GM18526 (cell line): ENCODE data around the gene LCN1.

Experiments used
- POLR2A ChIP-seq: IDR thresholded peaks from 3 replicates; pipeline ENCODE4 v1.6.1; 2011; ENCODE audit not compliant: insufficient read length; ENCODE audit errors: extremely low read depth

Gene LCN1

DNA sequence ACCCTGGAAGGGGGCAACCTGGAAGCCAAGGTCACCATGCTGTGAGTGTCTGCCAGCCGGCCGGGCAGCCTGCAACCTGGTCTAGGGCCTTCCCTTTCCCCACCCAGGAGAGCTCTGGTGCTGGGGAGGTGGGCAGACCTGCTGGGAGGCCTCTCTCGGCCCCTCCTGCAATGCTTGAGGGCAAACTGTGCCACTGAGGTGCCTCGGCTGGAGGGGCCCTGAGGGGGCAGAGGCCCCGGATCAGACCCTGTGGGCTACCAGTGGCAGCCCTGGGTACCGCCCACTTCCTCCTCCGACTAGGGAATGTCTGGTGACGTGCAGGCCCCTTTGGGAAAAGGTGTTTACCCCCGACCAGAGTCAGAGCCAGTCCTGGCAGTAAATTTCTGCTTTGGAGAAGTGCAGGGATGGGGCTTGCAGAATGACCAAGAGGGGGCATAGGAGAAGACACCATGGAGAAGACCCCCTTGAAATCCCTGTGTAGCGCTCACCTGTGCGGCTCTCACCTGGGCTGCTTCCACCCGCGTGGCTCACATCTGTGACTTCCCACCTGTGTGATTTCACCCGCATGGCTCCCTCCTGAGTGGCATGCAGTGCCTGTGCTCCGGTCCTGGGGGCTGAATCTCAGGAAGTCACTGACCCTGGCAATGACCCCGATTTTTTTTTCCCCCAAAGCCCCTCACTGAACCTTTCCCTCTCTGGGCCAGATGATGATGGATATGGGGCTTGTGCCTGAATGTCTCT is 1.1 kb downstream of the LCN1 start:
- no peak for TF ChIP-seq POLR2A

- TF ChIP-seq POLR2A: no peak
Measured at GRCh38 chr9:135522931-135523330, 1.7 kb downstream of the LCN1 start.

DNA sequence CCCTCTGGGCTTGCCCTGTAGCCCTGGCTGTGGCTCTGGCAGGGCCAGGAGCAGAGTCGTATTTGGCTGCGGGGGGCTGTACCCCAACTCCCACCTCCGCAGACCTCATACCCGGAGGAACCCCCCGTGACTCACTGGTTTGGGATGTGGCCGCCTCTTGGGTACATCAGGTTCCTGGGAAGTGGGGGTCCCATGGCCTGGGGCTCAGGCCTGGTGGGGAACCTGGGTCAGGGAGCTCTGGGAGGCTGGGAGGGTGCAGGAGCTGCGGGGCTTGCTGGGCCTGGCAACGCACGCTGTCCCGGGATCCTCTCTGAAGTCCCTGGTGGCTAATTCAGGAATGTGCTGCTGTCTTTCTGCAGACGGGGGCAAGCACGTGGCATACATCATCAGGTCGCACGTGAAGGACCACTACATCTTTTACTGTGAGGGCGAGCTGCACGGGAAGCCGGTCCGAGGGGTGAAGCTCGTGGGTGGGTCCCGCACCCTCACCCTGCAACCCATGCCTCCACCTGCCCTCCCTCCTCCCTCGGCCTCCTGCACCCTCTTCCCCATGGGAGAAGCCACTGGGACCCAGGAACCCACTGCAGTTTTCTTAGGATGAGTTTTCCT is 2.4 kb downstream of the LCN1 start:
- TF ChIP-seq POLR2A: no peak

DNA sequence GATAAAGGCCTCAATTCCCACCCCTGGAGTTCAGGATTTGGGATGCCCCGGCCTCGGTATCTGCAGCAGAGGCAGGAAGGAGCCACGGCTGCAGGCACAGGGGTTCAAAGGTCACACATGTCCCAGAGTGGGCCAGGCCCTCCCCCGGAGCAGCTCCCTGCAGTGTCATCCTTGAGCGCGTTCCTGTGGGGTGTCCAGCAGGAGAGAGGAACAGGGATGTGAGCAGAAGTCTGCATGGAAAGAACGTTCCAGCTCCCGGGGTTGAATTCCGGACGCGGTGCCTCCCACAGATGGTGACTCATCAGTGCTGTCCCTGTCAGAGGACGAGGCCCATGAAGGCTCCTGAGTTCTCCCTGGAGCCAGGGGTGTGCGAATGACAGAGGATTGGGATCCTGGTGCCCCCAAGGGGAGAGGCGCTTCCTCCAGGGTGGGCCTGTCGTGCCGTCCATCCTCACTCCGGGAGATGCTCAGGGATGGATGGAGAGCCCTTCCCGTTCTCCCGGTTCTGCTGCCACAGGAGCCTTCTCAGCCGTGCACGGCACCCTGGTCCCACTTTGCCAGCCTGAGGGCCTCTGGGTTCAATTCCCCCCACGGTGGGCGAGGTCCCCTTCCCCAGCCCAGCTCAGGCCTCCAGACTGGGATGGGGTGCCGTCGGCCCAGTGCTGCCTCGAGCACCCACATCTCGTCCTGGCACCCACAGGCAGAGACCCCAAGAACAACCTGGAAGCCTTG is 3.1 kb downstream of the LCN1 start:
- TF ChIP-seq POLR2A: no peak

DNA sequence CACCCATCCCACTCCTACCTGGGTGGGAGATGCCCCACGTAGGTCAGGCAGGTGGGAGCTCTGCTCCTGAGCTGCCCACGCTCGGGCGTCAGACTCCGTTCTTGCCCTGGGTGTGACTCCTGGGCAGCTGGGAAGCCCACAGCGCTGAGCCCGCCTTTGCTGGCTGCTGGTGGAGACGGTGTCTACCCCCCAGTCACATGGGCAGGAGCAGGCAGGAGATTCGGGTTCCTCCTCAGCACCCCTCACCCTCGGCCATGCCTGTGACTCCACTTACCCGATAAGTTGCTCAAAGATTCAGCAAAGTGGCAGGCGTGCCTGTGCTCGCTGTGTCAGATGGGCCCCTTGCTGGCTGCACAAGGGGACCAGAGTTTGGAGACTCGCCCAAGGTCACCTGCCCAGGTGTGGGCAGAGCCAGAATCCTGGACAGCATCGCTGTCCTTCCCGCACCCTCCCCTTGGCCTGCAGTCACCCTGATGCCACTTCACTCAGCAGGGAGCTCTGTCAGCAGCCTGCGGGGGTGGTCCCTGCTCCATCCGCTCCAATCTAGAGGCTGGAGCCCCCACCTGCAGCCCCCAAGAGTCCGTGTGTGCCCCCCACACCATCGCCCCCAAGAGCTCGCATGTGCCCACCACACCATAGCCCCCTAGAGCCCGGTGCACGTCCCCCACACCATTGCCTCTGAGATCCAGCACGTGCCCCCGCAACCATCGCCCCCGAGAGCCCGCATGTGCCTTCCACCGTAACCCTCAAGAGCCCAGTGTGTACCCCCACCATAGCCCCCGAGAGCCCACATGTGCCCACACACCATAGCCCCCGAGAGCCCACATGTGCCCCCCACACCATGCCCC is 4.2 kb downstream of the LCN1 start:
- TF ChIP-seq POLR2A: no peak

DNA sequence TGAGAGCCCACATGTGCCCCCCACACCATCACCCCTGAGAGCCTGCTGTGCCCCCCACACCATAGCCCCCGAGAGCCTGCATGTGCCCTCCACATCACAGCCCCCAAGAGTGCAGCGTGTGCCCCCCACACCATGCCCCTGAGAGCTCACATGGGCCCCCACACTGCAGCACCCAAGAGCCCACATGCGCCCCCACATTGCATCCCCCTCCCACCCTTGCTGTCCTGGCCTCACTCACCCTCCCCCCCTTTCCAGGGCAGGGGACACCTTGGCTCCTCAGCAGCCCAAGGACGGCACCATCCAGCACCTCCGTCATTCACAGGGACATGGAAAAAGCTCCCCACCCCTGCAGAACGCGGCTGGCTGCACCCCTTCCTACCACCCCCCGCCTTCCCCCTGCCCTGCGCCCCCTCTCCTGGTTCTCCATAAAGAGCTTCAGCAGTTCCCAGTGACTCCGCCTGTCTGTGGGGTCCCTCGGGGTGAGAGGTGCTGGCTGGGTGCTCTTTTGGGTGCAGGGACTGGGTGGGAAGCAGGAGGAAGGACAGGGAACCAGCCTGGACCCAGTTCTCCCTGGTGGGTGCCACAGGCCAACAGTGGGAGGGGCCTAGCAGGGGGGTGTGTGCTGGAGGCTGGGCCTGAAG is 5.0 kb downstream of the LCN1 start:
- no peak for TF ChIP-seq POLR2A

GRCh38 chr9:135526730-135527571 is 5.7 kb downstream of the LCN1 start:
- TF ChIP-seq POLR2A: no peak

- no peak for TF ChIP-seq POLR2A
Measured at GRCh38 chr9:135530146-135530545, 8.9 kb downstream of the LCN1 start.

- no peak for TF ChIP-seq POLR2A
Measured at GRCh38 chr9:135531096-135531495, 9.9 kb downstream of the LCN1 start.

DNA sequence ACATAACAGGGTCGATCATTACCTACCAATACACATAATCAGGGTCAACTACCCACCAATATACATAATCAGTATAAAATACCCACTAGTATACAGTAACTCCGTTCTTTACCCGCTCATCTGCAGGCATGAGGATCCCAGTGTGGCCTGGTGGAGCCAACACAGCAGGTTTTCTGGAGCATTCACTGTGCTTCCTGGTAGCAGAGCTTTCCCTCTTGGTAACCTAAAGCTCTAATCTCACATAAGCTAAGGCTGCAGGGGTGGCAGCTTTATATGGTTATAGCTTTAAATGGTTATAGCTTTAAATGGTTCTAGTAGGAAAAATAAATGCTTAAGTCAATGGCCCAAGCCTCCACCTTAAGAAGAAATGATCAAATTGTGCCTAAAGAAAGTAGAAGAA is 11.9 kb downstream of the LCN1 start:
- TF ChIP-seq POLR2A: no peak

DNA sequence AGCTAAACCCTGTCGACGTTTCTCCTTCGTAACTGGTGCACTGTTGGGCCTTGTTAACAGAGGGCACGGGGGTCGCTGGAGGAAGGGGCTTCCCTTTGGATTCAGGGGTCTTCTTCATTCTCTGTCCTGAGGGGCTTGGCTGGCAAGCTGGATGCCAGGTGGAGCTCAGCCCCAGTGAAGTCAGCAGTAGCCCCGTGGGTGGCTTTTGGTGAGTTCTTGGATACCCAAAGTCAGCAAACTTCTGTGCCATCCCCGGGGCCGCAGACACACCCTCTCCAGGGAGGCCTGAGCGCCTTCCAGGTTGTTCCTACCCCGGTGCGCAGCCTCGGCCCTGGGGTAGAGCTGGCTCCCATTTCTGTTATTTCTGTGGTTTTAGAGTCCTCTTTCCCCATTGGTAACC is 12.4 kb downstream of the LCN1 start:
- no peak for TF ChIP-seq POLR2A

DNA sequence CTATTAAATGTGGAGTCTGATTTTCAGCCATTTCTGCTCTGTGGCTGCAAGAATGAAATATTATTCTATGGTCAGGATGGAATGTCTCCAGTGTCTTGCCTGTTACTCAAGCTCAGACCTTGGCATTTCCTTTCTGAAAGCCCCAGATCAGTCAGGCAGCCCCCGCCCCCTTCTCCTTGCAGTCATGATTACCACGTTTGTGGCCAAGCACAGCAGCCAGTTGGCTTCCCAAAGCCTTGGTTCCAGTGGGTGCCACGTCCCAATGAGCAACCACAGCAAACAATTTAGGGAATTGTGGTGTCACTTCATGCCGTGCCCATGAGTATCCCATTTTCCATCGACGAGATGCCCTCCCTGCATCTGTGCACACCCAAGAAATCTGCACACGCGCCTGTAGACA is 15.0 kb downstream of the LCN1 start:
- no peak for TF ChIP-seq POLR2A

GRCh38 chr9:135544981-135545635 is 23.9 kb downstream of the LCN1 start:
- no peak for TF ChIP-seq POLR2A
